Spleen (tissue), 3 donors: ENCODE measurements around the gene RBM15B.

ENCODE experiments used
- POLR2A ChIP-seq, 3 donors: fragments of 450-650 bp; IDR thresholded peaks; one replicate each; pipeline ENCODE4 v1.5.1; 2017; ENCODE audit warnings: antibody characterized with exemption in 3 of 3, mild to moderate bottlenecking in 1 of 3
- POLR2AphosphoS5 ChIP-seq, 3 donors: sonication (generic); formaldehyde crosslinking; IDR thresholded peaks; one replicate each; pipeline ENCODE4 v1.5.1; 2017; ENCODE audit warnings: antibody characterized with exemption in 3 of 3

- TF ChIP-seq POLR2A (IDR thresholded peaks at IDR 0.05) (no peak), POLR2AphosphoS5 (IDR thresholded peaks at IDR 0.05) (no peak)
Measured at GRCh38 chr3:51371943-51372557, 19.0 kb upstream of the RBM15B start.
